ENCODE measurements around the gene CDH22.

CDH22 gene

DNA sequence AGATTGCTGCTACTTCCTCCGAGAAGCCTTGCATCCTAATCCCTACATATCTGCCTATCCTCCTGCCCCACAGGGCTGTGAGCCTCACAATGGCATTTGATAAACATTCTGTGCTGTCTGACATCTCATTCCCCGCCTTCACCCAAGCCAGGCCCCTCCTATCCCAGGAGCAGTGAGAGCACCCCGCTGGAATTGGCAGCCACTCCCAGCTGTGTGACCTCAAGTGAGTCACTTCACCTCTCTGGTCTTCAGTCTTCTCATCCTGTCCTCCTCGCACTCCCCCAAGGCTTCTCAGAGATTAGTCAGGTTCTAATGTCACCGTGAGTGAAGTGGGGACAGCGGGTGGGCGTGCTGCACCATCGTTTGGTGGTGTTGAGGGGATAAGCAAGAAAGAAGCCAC, 81.7 kb downstream of the CDH22 start:
- Histone ChIP-seq H3K79me2 (ENCODE audit: insufficient read depth, low read length) (no peaks in the 10 kb centered on the region), H3K27me3 (ENCODE audit: insufficient read depth, low read length, poor library complexity) (no peaks in the 10 kb centered on the region), H3K4me3 (ENCODE audit: low read depth in 1 of 2, low read length in 2 of 2) (no peak overlapping the region), H4K20me1 (ENCODE audit: insufficient read depth, low read length) (peaks cover 20% of the 10 kb centered on the region), H3K4me2 (ENCODE audit: insufficient read depth, low read length) (no peak overlapping the region), H3K36me3 (ENCODE audit: insufficient read depth, low read length) (no peaks in the 10 kb centered on the region), H2AFZ (ENCODE audit: low read depth, low read length) (no peak overlapping the region), H3K27ac (ENCODE audit: low read length) (no peak overlapping the region), H3K9me3 (ENCODE audit: insufficient read depth, low read length, severe bottlenecking) (no peaks in the 10 kb centered on the region), H3K9ac (ENCODE audit: low read depth, low read length) (no peak overlapping the region), H3K4me1 (ENCODE audit: insufficient read depth, low read length) (no peaks in the 10 kb centered on the region)
- ATAC-seq (ENCODE audit: insufficient read depth, low read depth) = no peak
- DNase-seq = no peak
- TF ChIP-seq CTCF (IDR thresholded peaks at IDR 0.05; ENCODE audit: borderline replicate concordance, extremely low read depth, low read length, poor library complexity, severe bottlenecking) = no peak
- TF ChIP-seq EZH2 (IDR thresholded peaks at IDR 0.05; ENCODE audit: borderline replicate concordance, low read depth, low read length, severe bottlenecking) = no peak

DNA sequence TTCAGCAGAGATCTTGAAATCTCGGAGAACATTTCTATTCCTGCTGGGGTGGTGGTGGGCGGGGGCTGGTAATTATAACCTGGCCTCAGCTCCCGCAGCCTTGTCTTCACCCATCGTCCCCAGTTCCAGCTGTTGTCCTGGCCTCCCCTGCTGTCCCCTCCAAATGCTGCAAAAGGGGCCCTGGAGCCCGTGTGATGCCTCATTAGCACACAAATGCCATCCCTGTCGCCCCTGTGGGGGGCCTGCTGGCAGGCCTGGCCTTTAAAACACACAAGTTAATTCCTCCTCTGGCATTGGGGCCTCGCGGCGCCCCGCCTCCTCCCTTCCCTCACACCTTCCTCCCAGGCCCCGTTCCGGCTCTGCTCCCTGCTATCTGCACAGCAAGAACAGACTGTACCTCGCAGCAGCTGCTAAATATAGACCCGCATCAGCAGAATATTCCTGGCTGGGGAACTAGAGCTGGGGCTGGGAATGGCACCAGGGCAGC, 85.7 kb downstream of the CDH22 start:
- no peaks in the 10 kb centered on the region for H3K9me3 ChIP-seq (ENCODE audit: insufficient read depth, low read length, severe bottlenecking)
- H3K36me3 ChIP-seq (ENCODE audit: insufficient read depth, low read length) = no peaks in the 10 kb centered on the region
- TF ChIP-seq CTCF (IDR thresholded peaks at IDR 0.05; ENCODE audit: borderline replicate concordance, extremely low read depth, low read length, poor library complexity, severe bottlenecking) = no peak
- TF ChIP-seq EZH2 (IDR thresholded peaks at IDR 0.05; ENCODE audit: borderline replicate concordance, low read depth, low read length, severe bottlenecking) = no peak
- H3K4me1 ChIP-seq (ENCODE audit: insufficient read depth, low read length) = no peaks in the 10 kb centered on the region
- H3K4me3 ChIP-seq (ENCODE audit: low read depth in 1 of 2, low read length in 2 of 2) = no peak overlapping the region
- no peak for ATAC-seq (ENCODE audit: insufficient read depth, low read depth)
- H4K20me1 ChIP-seq (ENCODE audit: insufficient read depth, low read length) = peaks cover 9% of the 10 kb centered on the region; the same call in 1 of the 2 replicates
- H3K79me2 ChIP-seq (ENCODE audit: insufficient read depth, low read length) = no peaks in the 10 kb centered on the region
- H2AFZ ChIP-seq (ENCODE audit: low read depth, low read length) = no peak overlapping the region
- no peak overlapping the region for H3K27ac ChIP-seq (ENCODE audit: low read length)
- H3K9ac ChIP-seq (ENCODE audit: low read depth, low read length) = no peak overlapping the region
- no peak overlapping the region for H3K4me2 ChIP-seq (ENCODE audit: insufficient read depth, low read length)
- no peaks in the 10 kb centered on the region for H3K27me3 ChIP-seq (ENCODE audit: insufficient read depth, low read length, poor library complexity)
- DNase-seq = no peak

DNA sequence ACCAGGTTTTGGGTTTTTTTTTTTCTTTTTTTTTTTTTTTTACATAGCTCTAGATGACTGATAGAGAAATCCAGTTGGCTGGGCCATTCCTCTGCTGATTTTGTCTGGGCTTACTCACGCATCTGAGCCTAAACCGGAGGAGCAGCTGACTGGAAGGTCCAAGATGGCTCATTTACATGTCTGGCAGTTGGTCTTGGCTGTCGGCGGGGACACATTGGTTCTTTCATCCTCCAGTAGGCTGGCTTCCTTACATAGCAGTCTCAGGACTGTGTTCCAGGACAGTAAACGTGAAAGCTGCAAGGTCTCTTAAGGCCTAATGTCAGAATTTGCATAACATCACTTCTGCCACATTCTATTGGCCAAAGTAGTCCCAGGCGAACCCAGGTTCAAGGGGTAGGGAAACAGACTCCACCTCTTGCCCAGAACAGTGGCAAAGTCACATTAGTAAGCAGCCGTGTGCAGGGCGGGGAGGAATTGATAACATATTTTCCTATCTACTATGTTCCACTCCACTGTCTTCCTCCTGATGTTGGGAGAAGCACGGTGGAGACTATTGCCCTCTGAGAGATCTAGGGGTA, 87.0 kb downstream of the CDH22 start:
- no peak overlapping the region for H3K27ac ChIP-seq (ENCODE audit: low read length)
- no peaks in the 10 kb centered on the region for H3K4me1 ChIP-seq (ENCODE audit: insufficient read depth, low read length)
- no peaks in the 10 kb centered on the region for H3K79me2 ChIP-seq (ENCODE audit: insufficient read depth, low read length)
- H3K4me2 ChIP-seq (ENCODE audit: insufficient read depth, low read length) = no peak overlapping the region
- no peak overlapping the region for H3K4me3 ChIP-seq (ENCODE audit: low read depth in 1 of 2, low read length in 2 of 2)
- H4K20me1 ChIP-seq (ENCODE audit: insufficient read depth, low read length) = peaks cover 7% of the 10 kb centered on the region; the same call in 1 of the 2 replicates
- no peak for ATAC-seq (ENCODE audit: insufficient read depth, low read depth)
- no peaks in the 10 kb centered on the region for H3K27me3 ChIP-seq (ENCODE audit: insufficient read depth, low read length, poor library complexity)
- H2AFZ ChIP-seq (ENCODE audit: low read depth, low read length) = no peak overlapping the region
- no peak for DNase-seq
- no peaks in the 10 kb centered on the region for H3K9me3 ChIP-seq (ENCODE audit: insufficient read depth, low read length, severe bottlenecking)
- H3K9ac ChIP-seq (ENCODE audit: low read depth, low read length) = no peak overlapping the region
- H3K36me3 ChIP-seq (ENCODE audit: insufficient read depth, low read length) = no peaks in the 10 kb centered on the region
- no peak for TF ChIP-seq EZH2 (IDR thresholded peaks at IDR 0.05; ENCODE audit: borderline replicate concordance, low read depth, low read length, severe bottlenecking)

DNA sequence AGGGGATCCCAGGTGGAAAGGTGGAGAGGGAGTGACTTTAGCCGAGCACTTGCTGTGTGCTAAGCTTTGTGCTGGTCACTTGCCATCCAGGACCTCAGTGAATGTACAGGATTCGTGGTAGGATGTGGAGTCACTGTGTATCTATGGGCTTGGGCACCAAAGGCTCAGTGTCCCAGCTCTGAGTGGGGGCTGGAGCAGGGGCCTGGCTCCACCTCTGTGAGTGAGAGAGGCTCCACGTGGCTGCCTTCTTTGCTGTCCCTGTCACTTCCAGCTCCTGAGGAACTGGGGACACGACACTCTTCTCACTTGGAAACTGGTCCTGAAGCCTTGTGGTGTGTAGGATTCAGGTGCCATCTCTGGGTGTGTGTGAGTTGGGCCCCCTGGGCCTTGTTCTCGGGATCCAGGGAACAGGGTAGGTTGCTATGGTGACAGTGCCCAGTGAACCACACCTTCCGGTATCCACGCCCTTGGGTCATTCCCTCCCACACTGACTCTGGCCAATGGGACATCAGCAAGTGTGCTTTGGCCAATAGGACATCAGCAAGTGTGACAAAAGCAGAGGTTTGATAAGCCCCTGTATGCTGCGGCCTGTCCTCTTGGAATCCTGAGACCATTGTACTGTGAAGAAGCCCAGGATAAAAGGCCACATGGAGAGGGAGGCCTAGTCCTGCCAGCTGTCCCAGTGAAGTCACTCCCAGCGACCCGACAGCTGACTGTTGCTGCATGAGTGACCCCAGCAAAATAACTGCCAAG, 87.7 kb downstream of the CDH22 start:
- H3K9me3 ChIP-seq (ENCODE audit: insufficient read depth, low read length, severe bottlenecking) = no peaks in the 10 kb centered on the region
- no peaks in the 10 kb centered on the region for H3K36me3 ChIP-seq (ENCODE audit: insufficient read depth, low read length)
- H3K79me2 ChIP-seq (ENCODE audit: insufficient read depth, low read length) = no peaks in the 10 kb centered on the region
- H2AFZ ChIP-seq (ENCODE audit: low read depth, low read length) = no peak overlapping the region
- TF ChIP-seq CTCF (IDR thresholded peaks at IDR 0.05; ENCODE audit: borderline replicate concordance, extremely low read depth, low read length, poor library complexity, severe bottlenecking) (no peak), EZH2 (IDR thresholded peaks at IDR 0.05; ENCODE audit: borderline replicate concordance, low read depth, low read length, severe bottlenecking) (no peak)
- H3K4me1 ChIP-seq (ENCODE audit: insufficient read depth, low read length) = no peaks in the 10 kb centered on the region
- no peak overlapping the region for H3K27ac ChIP-seq (ENCODE audit: low read length)
- H3K27me3 ChIP-seq (ENCODE audit: insufficient read depth, low read length, poor library complexity) = no peaks in the 10 kb centered on the region
- peaks cover 14% of the 10 kb centered on the region; the same call in 1 of the 2 replicates for H4K20me1 ChIP-seq (ENCODE audit: insufficient read depth, low read length)
- no peak overlapping the region for H3K4me2 ChIP-seq (ENCODE audit: insufficient read depth, low read length)
- DNase-seq (no peak), ATAC-seq (ENCODE audit: insufficient read depth, low read depth) (no peak)
- no peak overlapping the region for H3K9ac ChIP-seq (ENCODE audit: low read depth, low read length)
- H3K4me3 ChIP-seq (ENCODE audit: low read depth in 1 of 2, low read length in 2 of 2) = no peak overlapping the region

Data from DND-41 (cell line).